Naive thymus-derived CD4-positive, alpha-beta T cell (primary cell): ENCODE results near the gene NDRG4. TPM values are rescaled to one million over a fixed set of nuclear protein-coding genes. Genes with fewer than 3 reads are reported as not detected.
"Not testable (repeated sequence)": the region's sequence is repeated elsewhere in the genome, so short reads cannot be mapped to it uniquely, and the experiment has no call there.

ENCODE experiments used
- ATAC-seq: fragments of 150-1000 bp; cut with Tn5 transposase; 2 replicates; pipeline ENCODE4 v1.10.0; 2021; ENCODE audit warnings: mild to moderate bottlenecking, moderate library complexity
- CTCF ChIA-PET: fragments of 350-600 bp; sonication (Branson Sonifier 250); formaldehyde crosslinking; loops from one replicate; lab custom pipeline; 2021; ENCODE audit warnings: antibody characterized with exemption; lab: Charles Lee
- POLR2A ChIA-PET: fragments of 350-600 bp; sonication (Branson Sonifier 250); formaldehyde crosslinking; loops from one replicate; lab custom pipeline; 2021; ENCODE audit warnings: antibody characterized with exemption, inconsistent platforms; lab: Charles Lee
- DNase-seq, 9 donors: peaks; one replicate each; pipeline versions ENCODE4 v3.0.0 to v3.0.0-alpha.2; 2020 to 2022; ENCODE audit warnings: mixed read lengths in 1 of 9
- H3K27ac ChIP-seq: one replicate; pipeline ENCODE4 v1.7.0; 2013; ENCODE audit warnings: mild to moderate bottlenecking, low read depth, low read length, moderate library complexity
- H3K27me3 ChIP-seq, 2 donors: one replicate each; pipeline ENCODE4 v1.7.0; 2013; ENCODE audit warnings: low read length in 2 of 2, mild to moderate bottlenecking in 2 of 2, moderate library complexity in 2 of 2; ENCODE audit not compliant: control insufficient read depth in 2 of 2, insufficient read depth in 2 of 2
- H3K36me3 ChIP-seq, 3 experiments: 1 replicate in 2 of 3; 2 replicates in 1 of 3; pipeline ENCODE4 v1.7.0; 2013; ENCODE audit warnings: low read length in 3 of 3, mild to moderate bottlenecking in 3 of 3, moderate library complexity in 1 of 3; ENCODE audit not compliant: insufficient read depth in 3 of 3, control insufficient read depth in 2 of 3
- H3K4me1 ChIP-seq, 2 donors: one replicate each; pipeline ENCODE4 v1.7.0; 2013; ENCODE audit warnings: low read length in 2 of 2, mild to moderate bottlenecking in 2 of 2, moderate library complexity in 1 of 2; ENCODE audit not compliant: control insufficient read depth in 2 of 2, insufficient read depth in 2 of 2
- H3K4me3 ChIP-seq: 2 replicates; pipeline ENCODE4 v1.7.0; 2013; ENCODE audit warnings: mild to moderate bottlenecking, low read length
- H3K9me3 ChIP-seq, 3 experiments: 1 replicate in 2 of 3; 2 replicates in 1 of 3; pipeline ENCODE4 v1.7.0; 2013; ENCODE audit warnings: low read length in 3 of 3; ENCODE audit not compliant: control insufficient read depth in 2 of 3
- H3K27ac Mint-ChIP-seq, 9 donors: one replicate each; pipeline ENCODE4 v1.8.0; 2020 to 2022; ENCODE audit warnings: mixed read lengths in 9 of 9, mild to moderate bottlenecking in 8 of 9, moderate library complexity in 5 of 9, inconsistent platforms in 2 of 9
- H3K27me3 Mint-ChIP-seq, 5 donors: one replicate each; pipeline ENCODE4 v1.8.0; 2021 to 2022; ENCODE audit warnings: mixed read lengths in 5 of 5, mild to moderate bottlenecking in 1 of 5
- H3K36me3 Mint-ChIP-seq, 5 donors: one replicate each; pipeline ENCODE4 v1.8.0; 2020 to 2022; ENCODE audit warnings: mixed read lengths in 5 of 5, mild to moderate bottlenecking in 3 of 5, inconsistent platforms in 1 of 5
- H3K4me1 Mint-ChIP-seq, 7 donors: one replicate each; pipeline ENCODE4 v1.8.0; 2020 to 2022; ENCODE audit warnings: mixed read lengths in 7 of 7, mild to moderate bottlenecking in 3 of 7, inconsistent platforms in 1 of 7
- H3K4me3 Mint-ChIP-seq, 10 donors: one replicate each; pipeline ENCODE4 v1.8.0; 2020 to 2022; ENCODE audit warnings: mild to moderate bottlenecking in 10 of 10, mixed read lengths in 10 of 10, moderate library complexity in 6 of 10, inconsistent platforms in 2 of 10
- H3K9me3 Mint-ChIP-seq, 11 donors: one replicate each; pipeline ENCODE4 v1.8.0; 2020 to 2022; ENCODE audit warnings: mixed read lengths in 11 of 11, mild to moderate bottlenecking in 4 of 11, inconsistent platforms in 1 of 11, moderate library complexity in 1 of 11
- intact Hi-C, 2 donors: fragments of 100-400 bp; cut with micrococcal nuclease; formaldehyde crosslinking; loops; one replicate each; pipeline ENCODE4 v1.15.1; 2023
- polyA plus RNA-seq, 2 donors: library from polyadenylated mRNA; unstranded; fragments of 300-500 nt; fragmentation: Illumina TruSeq; gene quantifications; one replicate each; pipeline ENCODE4 v1.2.3, GENCODE V29; 2021
- total RNA-seq, 6 experiments: library from RNA in 5 of 6; stranded (reverse) in 5 of 6; gene quantifications; 1 replicate in 5 of 6; 2 replicates in 1 of 6; pipeline ENCODE4 v1.2.3 and lab custom pipeline; 2021 to 2026

NDRG4 gene
- total and polyA plus RNA-seq, 7 experiments from 2014 or later, result 0.63 to 5.3 (median 2.4) TPM

DNA sequence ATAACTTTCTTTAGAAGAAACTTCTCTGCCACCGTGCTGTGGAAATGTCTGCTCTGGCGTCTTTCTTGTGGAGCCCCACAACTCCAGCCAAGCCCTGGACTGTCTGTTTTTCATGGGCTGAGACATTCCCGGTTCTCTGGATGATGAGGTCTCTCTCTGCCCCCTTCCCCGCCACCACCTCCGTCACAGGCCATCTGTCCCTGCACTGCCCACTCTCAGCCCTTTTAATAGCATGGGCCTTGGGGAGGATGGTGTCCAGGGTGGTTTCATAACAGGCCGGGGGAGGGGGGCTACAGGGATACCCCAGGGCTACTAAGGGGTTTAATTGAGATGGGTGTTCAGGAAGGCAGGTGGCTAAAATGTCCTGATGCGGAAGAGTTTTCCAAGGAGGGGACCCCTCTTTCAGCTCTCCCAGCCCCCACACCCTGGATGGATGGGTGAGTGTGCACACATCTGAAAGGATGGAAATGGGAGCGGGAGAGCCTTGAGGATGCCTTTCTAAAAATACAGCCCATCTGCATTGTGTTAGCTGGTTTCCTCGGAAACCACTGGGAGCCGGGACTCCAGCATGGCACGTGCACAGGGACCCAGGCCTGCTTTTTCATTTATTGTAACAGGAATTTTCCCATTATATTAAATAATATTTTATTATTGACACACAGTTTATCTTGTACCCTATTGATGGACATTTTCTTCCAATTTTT lies 14.6 kb upstream of the NDRG4 start:
- DNase-seq (no peak), ATAC-seq (no peak)
- no peaks in the 10 kb centered on the region for H3K36me3 Mint-ChIP-seq
- H3K4me1 Mint-ChIP-seq, result peaks cover 0 to 3% (median 0%) of the 10 kb centered on the region in 7 donors
- no peaks in the 10 kb centered on the region for H3K9me3 Mint-ChIP-seq
- H3K27ac ChIP-seq, result no peak overlapping the region
- H3K27ac Mint-ChIP-seq, result no peak overlapping the region
- H3K4me1 ChIP-seq, result no peaks in the 10 kb centered on the region
- ChIA-PET CTCF (interaction anchor here (0.6 to 1.8 kb wide), 5 partner anchors 15 to 356 kb away, joined by 3 to 12 read pairs (median 3); partner anchors contain the start of genes CFAP20 and NDRG4), POLR2A (no interaction called here)
- H3K4me3 Mint-ChIP-seq, result no peak overlapping the region
- peaks cover 0 to 12% (median 9%) of the 10 kb centered on the region in 5 donors for H3K27me3 Mint-ChIP-seq
- no peak overlapping the region for H3K4me3 ChIP-seq
- H3K36me3 ChIP-seq, result no peaks in the 10 kb centered on the region
- intact Hi-C loops, result no loop called here
- H3K27me3 ChIP-seq, result no peaks in the 10 kb centered on the region
- H3K9me3 ChIP-seq, result no peaks in the 10 kb centered on the region

DNA sequence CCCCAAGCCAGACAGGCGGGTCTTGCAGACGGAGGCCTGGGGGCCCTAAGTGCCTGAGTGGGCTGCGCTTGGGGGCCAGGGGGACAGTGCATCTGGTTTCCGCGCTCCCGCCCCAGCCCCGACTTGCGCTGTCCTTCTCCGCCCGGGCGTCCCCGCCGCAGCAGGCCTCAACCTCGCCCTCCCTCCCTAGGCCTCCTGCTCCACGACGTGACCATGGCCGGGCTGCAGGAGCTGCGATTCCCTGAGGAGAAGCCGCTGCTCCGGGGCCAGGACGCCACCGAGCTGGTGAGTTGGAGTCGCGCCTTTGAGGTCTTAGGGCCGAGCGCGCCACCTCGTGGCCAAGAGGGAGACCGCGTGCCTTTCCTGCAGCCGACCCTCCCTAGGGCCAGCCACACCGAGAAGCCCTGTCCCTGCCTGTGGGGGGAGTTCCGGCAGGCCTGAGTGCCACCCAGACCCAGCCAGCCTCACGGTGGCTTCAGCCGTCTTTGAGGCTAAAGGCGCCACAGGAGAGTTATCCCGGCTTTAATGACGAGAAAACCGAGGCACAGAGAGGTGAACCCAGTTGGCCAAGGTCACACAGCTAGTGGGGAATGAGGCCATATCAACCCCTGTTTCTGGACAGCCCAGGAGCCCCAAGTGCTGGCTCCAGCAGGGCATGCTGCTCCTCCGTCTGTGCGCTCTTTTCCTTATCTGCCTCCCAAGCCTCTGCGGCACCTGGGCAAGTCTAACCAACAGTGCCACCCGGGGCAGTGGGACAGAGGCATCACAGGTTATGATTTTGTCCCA lies 12.2 kb upstream of the NDRG4 start:
- ChIA-PET CTCF (interaction anchor here (0.6 to 4.0 kb wide), 8 partner anchors 134 to 268 kb away, joined by 3 to 56 read pairs (median 4); no protein-coding TSS in a partner anchor), POLR2A (no interaction called here)
- no peak overlapping the region for H3K27ac ChIP-seq
- no peaks in the 10 kb centered on the region for H3K36me3 Mint-ChIP-seq
- no peaks in the 10 kb centered on the region for H3K4me1 ChIP-seq
- intact Hi-C loops, result loop anchor here (1.0 to 2.0 kb wide), 3 partner anchors 151 to 589 kb away; no protein-coding TSS in a partner anchor
- H3K27me3 Mint-ChIP-seq, result peaks cover 0 to 15% (median 9%) of the 10 kb centered on the region in 5 donors
- no peaks in the 10 kb centered on the region for H3K36me3 ChIP-seq
- H3K27ac Mint-ChIP-seq, result no peak overlapping the region
- no peaks in the 10 kb centered on the region for H3K9me3 ChIP-seq
- no peak overlapping the region for H3K4me3 ChIP-seq
- no peaks in the 10 kb centered on the region for H3K27me3 ChIP-seq
- peak overlapping the region in 4 of 10 donors; percentile 16 to 42 (median 32) for H3K4me3 Mint-ChIP-seq
- no peaks in the 10 kb centered on the region for H3K9me3 Mint-ChIP-seq
- peak; percentile 44 to 76 (median 65) for DNase-seq
- ATAC-seq, result peak; percentile 88
- H3K4me1 Mint-ChIP-seq, result peaks cover 0 to 3% (median 0%) of the 10 kb centered on the region in 7 donors

DNA sequence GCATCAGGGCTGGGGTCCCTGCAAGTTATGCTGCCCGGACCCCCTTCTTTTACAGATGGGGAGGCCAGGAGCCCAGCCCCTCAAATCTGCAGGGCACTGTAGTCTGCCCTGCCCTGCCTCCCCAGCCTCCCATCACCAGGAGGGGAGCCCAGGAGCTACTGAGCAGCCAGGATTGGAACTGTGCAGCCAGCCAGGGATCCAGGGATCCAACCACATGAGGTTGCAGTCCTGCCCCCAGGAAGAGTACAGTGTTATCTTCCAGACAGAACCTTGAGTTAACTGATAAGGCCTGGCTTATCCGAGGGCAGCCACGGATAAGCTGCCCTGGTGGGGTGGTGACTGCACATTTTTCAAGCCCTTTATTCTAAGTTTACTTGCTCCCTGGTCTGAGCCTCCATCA lies 11.4 kb upstream of the NDRG4 start:
- Mint-ChIP-seq H3K27ac (no peak overlapping the region), H3K4me3 (peak overlapping the region in 1 of 10 donors; percentile 45), H3K4me1 (peaks cover 0 to 3% (median 0%) of the 10 kb centered on the region in 7 donors), H3K27me3 (peaks cover 0 to 16% (median 7%) of the 10 kb centered on the region in 5 donors), H3K36me3 (no peaks in the 10 kb centered on the region), H3K9me3 (no peaks in the 10 kb centered on the region)
- DNase-seq (no peak), ATAC-seq (no peak)
- Histone ChIP-seq H3K27me3 (no peaks in the 10 kb centered on the region), H3K36me3 (no peaks in the 10 kb centered on the region), H3K27ac (no peak overlapping the region), H3K4me1 (no peaks in the 10 kb centered on the region), H3K4me3 (no peak overlapping the region), H3K9me3 (no peaks in the 10 kb centered on the region)
- ChIA-PET POLR2A (no interaction called here), CTCF (interaction anchor here (0.8 to 4.0 kb wide), 3 partner anchors 9 to 267 kb away, joined by 3 to 56 read pairs (median 4); no protein-coding TSS in a partner anchor)
- intact Hi-C loops, result no loop called here

DNA sequence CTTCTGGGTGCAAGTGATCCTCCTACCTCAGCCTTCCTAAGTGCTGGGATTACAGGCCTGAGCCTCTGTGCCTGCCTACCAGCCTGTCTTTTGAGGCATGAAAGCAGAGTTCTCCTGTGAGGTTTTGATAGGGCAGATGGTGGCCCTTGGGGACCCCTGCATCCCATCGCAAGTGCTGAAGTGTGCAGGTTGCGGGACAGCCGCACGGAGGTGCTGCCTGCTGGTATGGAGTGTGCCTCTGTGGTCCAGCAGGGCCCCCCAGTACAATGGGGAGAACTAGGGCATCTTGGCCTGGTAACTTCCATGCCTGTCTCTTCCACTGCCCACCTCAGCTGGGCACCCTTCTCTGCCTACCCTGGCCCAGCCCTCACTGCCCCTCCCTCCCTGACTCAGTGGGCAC lies 9.9 kb upstream of the NDRG4 start:
- H3K4me1 Mint-ChIP-seq, result peaks cover 0 to 3% (median 0%) of the 10 kb centered on the region in 7 donors
- Histone ChIP-seq H3K27me3 (no peaks in the 10 kb centered on the region), H3K9me3 (no peaks in the 10 kb centered on the region), H3K27ac (no peak overlapping the region), H3K36me3 (no peaks in the 10 kb centered on the region), H3K4me3 (no peak overlapping the region), H3K4me1 (no peaks in the 10 kb centered on the region)
- H3K27ac Mint-ChIP-seq, result no peak overlapping the region
- ATAC-seq (no peak), DNase-seq (no peak)
- ChIA-PET POLR2A (no interaction called here), CTCF (interaction anchor here (1.5 to 4.0 kb wide), 2 partner anchors 153 to 266 kb away, joined by 3 to 56 read pairs; no protein-coding TSS in a partner anchor)
- H3K27me3 Mint-ChIP-seq, result peaks cover 0 to 14% (median 7%) of the 10 kb centered on the region in 5 donors
- H3K36me3 Mint-ChIP-seq, result no peaks in the 10 kb centered on the region
- no peaks in the 10 kb centered on the region for H3K9me3 Mint-ChIP-seq
- no peak overlapping the region for H3K4me3 Mint-ChIP-seq
- intact Hi-C loops, result no loop called here

DNA sequence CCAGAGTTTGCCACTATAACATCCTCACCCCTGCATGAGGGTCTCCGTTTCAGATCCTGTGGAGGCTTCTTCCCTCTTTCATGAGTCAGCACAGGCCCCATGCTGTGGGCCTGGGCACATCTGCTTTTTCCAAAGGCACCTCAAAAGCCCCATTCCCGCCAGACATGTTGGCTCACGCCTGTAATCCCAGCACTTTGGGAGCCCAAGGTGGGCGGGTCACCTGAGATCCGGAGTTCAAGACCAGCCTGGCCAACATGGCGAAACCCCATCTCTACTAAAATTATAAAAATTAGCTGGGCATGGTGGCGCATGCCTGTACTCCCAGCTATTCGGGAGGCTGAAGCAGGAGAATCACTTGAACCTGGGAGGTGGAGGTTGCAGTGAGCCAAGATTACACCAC lies 9.4 kb upstream of the NDRG4 start:
- CTCF ChIA-PET, result interaction anchor here (4.0 kb wide), 1 partner anchor 154 kb away, joined by 56 read pairs; no protein-coding TSS in a partner anchor
- H3K4me3 Mint-ChIP-seq, H3K36me3 ChIP-seq, H3K4me3 ChIP-seq, H3K4me1 Mint-ChIP-seq, H3K27me3 ChIP-seq, POLR2A ChIA-PET, H3K9me3 Mint-ChIP-seq, DNase-seq, H3K9me3 ChIP-seq, H3K4me1 ChIP-seq, intact Hi-C loops, H3K27ac ChIP-seq, H3K27ac Mint-ChIP-seq, ATAC-seq, H3K36me3 Mint-ChIP-seq: not testable (repeated sequence)
- peaks cover 0 to 11% (median 7%) of the 10 kb centered on the region in 5 donors for H3K27me3 Mint-ChIP-seq

DNA sequence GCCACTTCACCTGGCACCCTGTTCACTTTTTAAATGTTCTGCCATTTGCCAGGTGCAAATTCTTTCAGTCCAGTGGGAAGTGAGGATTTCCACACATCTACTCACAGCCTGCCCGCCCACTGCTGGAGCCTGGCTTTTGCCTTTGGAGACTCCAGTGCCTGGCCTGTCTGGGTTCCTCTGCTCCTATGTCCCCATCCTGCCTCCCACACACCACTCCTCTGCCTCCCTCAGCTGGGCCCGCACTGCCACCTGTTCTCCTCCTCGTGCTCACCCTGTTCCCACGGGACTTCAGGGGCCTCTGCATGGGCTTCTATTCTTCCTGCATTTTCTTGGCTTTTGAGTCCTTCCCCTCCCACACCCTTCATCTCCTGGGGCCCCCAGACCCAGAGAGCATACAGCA lies 7.9 kb upstream of the NDRG4 start:
- DNase-seq (no peak), ATAC-seq (no peak)
- Mint-ChIP-seq H3K27ac (no peak overlapping the region), H3K4me1 (peaks cover 0 to 9% (median 0%) of the 10 kb centered on the region in 7 donors), H3K27me3 (peaks cover 0 to 7% (median 2%) of the 10 kb centered on the region in 5 donors), H3K4me3 (no peak overlapping the region), H3K9me3 (no peaks in the 10 kb centered on the region), H3K36me3 (no peaks in the 10 kb centered on the region)
- Histone ChIP-seq H3K4me1 (peaks cover 0 to 3% of the 10 kb centered on the region in 2 donors), H3K9me3 (no peaks in the 10 kb centered on the region), H3K36me3 (no peaks in the 10 kb centered on the region), H3K4me3 (no peak overlapping the region), H3K27ac (no peak overlapping the region), H3K27me3 (no peaks in the 10 kb centered on the region)
- intact Hi-C loops, result no loop called here
- ChIA-PET CTCF (interaction anchor here (0.6 to 1.4 kb wide), 2 partner anchors 21 to 156 kb away, joined by 3 to 5 read pairs; no protein-coding TSS in a partner anchor), POLR2A (no interaction called here)
